Sigmoid colon (tissue), 7 donors: ENCODE data around the gene DNM2. TPM values are rescaled to one million over a fixed set of nuclear protein-coding genes. Genes with fewer than 3 reads are reported as not detected.

Experiments
- DNase-seq: peaks from one replicate; pipeline ENCODE4 v3.0.0-alpha.2; 2019
- H3K27ac ChIP-seq, 4 donors: fragments of 200-600 bp; sonication (generic); one replicate each; pipeline ENCODE4 v1.5.1; 2016 to 2019; ENCODE audit warnings: mild to moderate bottlenecking in 1 of 4
- H3K27me3 ChIP-seq, 3 donors: fragments of 200-600 bp; sonication (generic); one replicate each; pipeline ENCODE4 v1.5.1; 2019; ENCODE audit warnings: mild to moderate bottlenecking in 1 of 3
- H3K36me3 ChIP-seq, 4 donors: fragments of 200-600 bp; sonication (generic); one replicate each; pipeline ENCODE4 v1.5.1; 2016 to 2019
- H3K4me1 ChIP-seq, 4 donors: fragments of 200-600 bp; sonication (generic); one replicate each; pipeline ENCODE4 v1.5.1; 2017 to 2019
- H3K4me3 ChIP-seq, 4 donors: fragments of 200-600 bp; sonication (generic); one replicate each; pipeline ENCODE4 v1.5.1; 2017 to 2019; ENCODE audit warnings: mild to moderate bottlenecking in 2 of 4, moderate library complexity in 1 of 4
- H3K9me3 ChIP-seq, 4 donors: fragments of 200-600 bp in 3 of 4; sonication (generic) in 3 of 4; one replicate each; pipeline versions ENCODE4 v1.5.1 to v1.6.1; 2013 to 2019
- EP300 ChIP-seq, 4 donors: sonication (generic); formaldehyde crosslinking; IDR thresholded peaks; one replicate each; pipeline ENCODE4 v1.6.1; 2017; ENCODE audit warnings: antibody characterized with exemption in 4 of 4
- POLR2A ChIP-seq, 2 donors: fragments of 450-650 bp; IDR thresholded peaks; one replicate each; pipeline ENCODE4 v1.6.1; 2016; ENCODE audit warnings: antibody characterized with exemption in 2 of 2, mild to moderate bottlenecking in 2 of 2, moderate library complexity in 2 of 2
- POLR2AphosphoS5 ChIP-seq, 4 donors: sonication (generic); formaldehyde crosslinking; IDR thresholded peaks; one replicate each; pipeline ENCODE4 v1.6.1; 2017; ENCODE audit warnings: antibody characterized with exemption in 4 of 4
- WGBS, 2 donors: extraction: QIAGEN DNeasy Blood & Tissue Kit; methylation state at CpG; one replicate each; pipeline ENCODE4 v1.1.7; 2013; 5-methylcytosine and 5-hydroxymethylcytosine counted together
- intact Hi-C: fragments of 100-400 bp; cut with DNase I; formaldehyde crosslinking; loops from one replicate; pipeline ENCODE4 v1.15.1; 2023
- polyA plus RNA-seq, 3 donors: library from polyadenylated mRNA; stranded (reverse); fragments of 200-250 nt; gene quantifications; one replicate each; pipeline ENCODE4 v1.2.3, GENCODE V29; 2013
- total RNA-seq, 4 donors: library from RNA; depleted of rRNA; stranded (reverse); fragments of >200 nt; gene quantifications; one replicate each; pipeline ENCODE4 v1.1.0, GENCODE V29; 2016
- TF ChIP-seq, protein P1 (sequence below), 4 experiments: fragments of 450-650 bp in 3 of 4; fragments of 200-600 bp in 1 of 4; IDR thresholded peaks; one replicate each; pipeline ENCODE4 v1.5.1; 2016 to 2019; ENCODE audit warnings: antibody characterized with exemption in 4 of 4, mild to moderate bottlenecking in 3 of 4, moderate library complexity in 2 of 4
- donor health status: healthy with polysubstance abuse.
- donor health status: Bipolar disorder and iron deficiency.
- donor health status: healthy.

Gene DNM2
- total and polyA plus RNA-seq, 7 donors = 53.2 to 326 (median 96.7) TPM

DNA sequence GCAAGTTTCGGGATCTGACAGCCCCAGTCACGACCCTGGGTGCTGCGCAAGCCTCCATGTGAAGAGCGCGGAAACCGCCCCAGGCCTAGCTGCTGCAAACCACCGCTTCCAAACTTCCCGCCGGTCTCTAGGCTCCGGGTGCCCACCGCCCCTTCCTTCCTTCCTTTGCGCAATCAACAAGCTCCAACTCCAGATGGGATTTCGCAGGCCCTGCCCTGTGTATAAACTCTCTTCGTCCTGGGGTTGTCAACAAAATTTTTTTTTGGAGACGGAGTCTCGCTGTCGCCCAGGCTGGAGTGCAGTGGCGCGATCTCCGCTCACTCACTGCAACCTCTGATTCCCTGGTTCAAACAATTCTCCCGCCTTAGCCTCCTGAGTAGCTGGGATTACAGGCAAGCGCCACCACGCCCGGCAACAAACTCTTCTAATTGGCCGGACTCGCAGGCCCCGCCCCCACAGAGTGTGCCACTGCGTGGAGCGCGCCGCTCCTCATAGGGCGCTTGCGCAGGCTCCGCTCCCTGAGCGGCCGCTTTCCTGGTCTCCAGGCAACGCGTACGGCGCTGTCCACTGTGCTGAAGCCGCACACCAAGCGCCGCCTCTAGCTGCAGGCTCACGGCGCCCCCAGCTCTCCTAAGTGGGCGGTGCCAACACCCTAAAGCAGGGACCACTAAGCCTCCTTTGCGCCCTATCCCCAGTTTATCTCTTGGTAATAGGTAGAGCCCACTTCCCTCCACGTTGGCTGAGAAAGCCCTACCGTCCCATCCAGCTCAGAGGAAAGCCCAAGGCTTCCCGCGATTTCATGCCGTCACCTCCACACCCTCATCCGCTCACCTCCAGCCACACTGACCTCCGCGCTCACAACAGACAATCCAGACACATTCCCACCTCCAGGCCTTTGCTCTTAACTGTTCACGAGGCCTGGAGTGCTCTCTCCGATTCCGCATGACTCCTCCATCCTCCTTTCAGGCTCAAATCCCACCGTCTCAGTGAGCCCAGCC is 22.2 kb upstream of the DNM2 start:
- intact Hi-C loops = loop anchor here (5.0 kb wide), 1 partner anchor 43 kb away; the partner anchor contains the start of gene ILF3
- no peaks in the 10 kb centered on the region for H3K9me3 ChIP-seq
- DNase-seq = peak; percentile 89
- no peak for TF ChIP-seq POLR2A (IDR thresholded peaks at IDR 0.05)
- peak in 2 of 4 donors; percentile 44 for TF ChIP-seq POLR2AphosphoS5 (IDR thresholded peaks at IDR 0.05)
- no peak for TF ChIP-seq EP300 (IDR thresholded peaks at IDR 0.05)
- no peaks in the 10 kb centered on the region for H3K27me3 ChIP-seq
- peaks cover 0 to 14% (median 12%) of the 10 kb centered on the region in 4 donors for H3K4me1 ChIP-seq
- H3K36me3 ChIP-seq = peaks cover 0 to 21% (median 8%) of the 10 kb centered on the region in 4 donors
- no peak overlapping the region for H3K27ac ChIP-seq
- WGBS, 2 donors = 10 to 14% methylated on average over 59 of the region's 59 CpGs
- peak overlapping the region in 2 of 4 donors; percentile 14 to 25 for H3K4me3 ChIP-seq

DNA sequence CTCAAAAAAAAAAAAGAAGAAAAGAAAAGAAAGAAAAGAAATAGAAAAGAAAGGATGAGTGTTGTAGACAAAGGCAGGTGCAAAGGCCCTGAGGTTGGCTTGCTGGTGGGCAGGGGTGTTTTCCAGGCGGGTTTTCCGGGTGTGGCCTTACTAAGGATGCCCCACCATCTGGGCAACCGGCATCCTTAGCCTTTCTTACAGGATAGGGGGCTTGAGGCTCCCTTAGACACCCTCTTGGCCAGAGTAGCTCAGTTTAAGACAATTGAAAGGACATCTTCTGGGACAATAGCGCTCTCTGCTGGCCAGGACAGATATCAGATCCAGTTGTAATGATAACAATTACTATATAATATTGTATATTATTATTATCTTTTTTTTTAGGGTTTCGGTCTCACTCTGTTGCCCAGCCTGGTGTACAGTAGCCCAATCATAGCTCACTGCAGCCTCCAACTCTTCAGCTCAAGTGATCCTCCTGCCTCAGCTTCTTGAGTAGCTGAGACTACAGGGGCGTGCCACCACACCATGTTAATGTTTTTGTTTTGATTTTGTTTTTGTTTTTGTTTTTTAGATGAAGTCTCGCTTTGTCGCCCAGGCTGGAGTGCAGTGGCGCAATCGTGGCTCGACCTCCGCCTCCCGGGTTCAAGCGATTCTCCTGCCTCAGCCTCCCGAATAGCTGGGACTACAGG is 18.1 kb upstream of the DNM2 start:
- no peaks in the 10 kb centered on the region for H3K27me3 ChIP-seq
- WGBS, 2 donors = 38 to 43% methylated on average over 15 of the region's 15 CpGs
- H3K4me3 ChIP-seq = no peak overlapping the region
- H3K36me3 ChIP-seq = peaks cover 0 to 4% (median 0%) of the 10 kb centered on the region in 4 donors
- intact Hi-C loops = loop anchor here (5.0 kb wide), 1 partner anchor 47 kb away; the partner anchor contains the start of gene ILF3
- no peaks in the 10 kb centered on the region for H3K9me3 ChIP-seq
- no peak for DNase-seq
- peaks cover 0 to 29% (median 26%) of the 10 kb centered on the region in 4 donors for H3K4me1 ChIP-seq
- TF ChIP-seq EP300 (IDR thresholded peaks at IDR 0.05) = no peak
- TF ChIP-seq, protein P1, sequence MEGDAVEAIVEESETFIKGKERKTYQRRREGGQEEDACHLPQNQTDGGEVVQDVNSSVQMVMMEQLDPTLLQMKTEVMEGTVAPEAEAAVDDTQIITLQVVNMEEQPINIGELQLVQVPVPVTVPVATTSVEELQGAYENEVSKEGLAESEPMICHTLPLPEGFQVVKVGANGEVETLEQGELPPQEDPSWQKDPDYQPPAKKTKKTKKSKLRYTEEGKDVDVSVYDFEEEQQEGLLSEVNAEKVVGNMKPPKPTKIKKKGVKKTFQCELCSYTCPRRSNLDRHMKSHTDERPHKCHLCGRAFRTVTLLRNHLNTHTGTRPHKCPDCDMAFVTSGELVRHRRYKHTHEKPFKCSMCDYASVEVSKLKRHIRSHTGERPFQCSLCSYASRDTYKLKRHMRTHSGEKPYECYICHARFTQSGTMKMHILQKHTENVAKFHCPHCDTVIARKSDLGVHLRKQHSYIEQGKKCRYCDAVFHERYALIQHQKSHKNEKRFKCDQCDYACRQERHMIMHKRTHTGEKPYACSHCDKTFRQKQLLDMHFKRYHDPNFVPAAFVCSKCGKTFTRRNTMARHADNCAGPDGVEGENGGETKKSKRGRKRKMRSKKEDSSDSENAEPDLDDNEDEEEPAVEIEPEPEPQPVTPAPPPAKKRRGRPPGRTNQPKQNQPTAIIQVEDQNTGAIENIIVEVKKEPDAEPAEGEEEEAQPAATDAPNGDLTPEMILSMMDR (IDR thresholded peaks at IDR 0.05) = peak in 1 of 4 experiments; percentile 39
- H3K27ac ChIP-seq = no peak overlapping the region

DNA sequence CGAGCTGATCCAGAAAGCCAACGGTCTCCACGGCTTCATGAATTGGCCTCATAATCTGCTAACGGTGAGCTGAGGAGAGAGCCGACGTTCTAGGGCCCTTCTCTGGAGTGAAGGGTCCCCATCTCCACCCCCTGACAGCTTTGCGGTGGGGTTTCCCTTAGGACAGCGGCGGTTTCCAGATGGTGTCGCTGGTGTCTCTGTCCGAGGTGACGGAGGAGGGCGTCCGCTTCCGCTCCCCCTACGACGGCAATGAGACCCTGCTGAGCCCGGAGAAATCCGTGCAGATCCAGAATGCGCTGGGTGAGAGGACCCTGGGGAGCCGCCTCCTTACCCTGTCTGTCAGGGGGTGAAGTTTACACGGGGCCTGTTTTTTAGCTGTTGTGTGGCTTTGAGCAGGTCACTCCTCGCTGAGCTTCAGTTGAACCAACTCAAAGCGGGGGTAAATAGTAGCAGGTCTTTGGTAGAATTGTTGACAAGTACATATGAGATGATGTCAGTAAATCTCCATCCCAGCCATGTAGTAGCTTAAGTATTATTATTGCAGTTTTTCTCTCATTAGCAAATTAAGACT is 15.8 kb upstream of the DNM2 start:
- TF ChIP-seq, protein P1 (IDR thresholded peaks at IDR 0.05) = no peak
- TF ChIP-seq POLR2A (IDR thresholded peaks at IDR 0.05) (no peak), EP300 (IDR thresholded peaks at IDR 0.05) (no peak), POLR2AphosphoS5 (IDR thresholded peaks at IDR 0.05) (no peak)
- no peaks in the 10 kb centered on the region for H3K27me3 ChIP-seq
- intact Hi-C loops = no loop called here
- WGBS, 2 donors = 3 to 6% methylated on average over 24 of the region's 24 CpGs
- H3K4me1 ChIP-seq = peaks cover 0 to 16% (median 15%) of the 10 kb centered on the region in 4 donors
- peak overlapping the region; percentile 69 to 94 (median 80) for H3K4me3 ChIP-seq
- H3K9me3 ChIP-seq = no peaks in the 10 kb centered on the region
- DNase-seq = no peak
- peak overlapping the region in 3 of 4 donors; percentile 57 to 74 (median 73) for H3K27ac ChIP-seq
- H3K36me3 ChIP-seq = peaks cover 0 to 8% (median 0%) of the 10 kb centered on the region in 4 donors

DNA sequence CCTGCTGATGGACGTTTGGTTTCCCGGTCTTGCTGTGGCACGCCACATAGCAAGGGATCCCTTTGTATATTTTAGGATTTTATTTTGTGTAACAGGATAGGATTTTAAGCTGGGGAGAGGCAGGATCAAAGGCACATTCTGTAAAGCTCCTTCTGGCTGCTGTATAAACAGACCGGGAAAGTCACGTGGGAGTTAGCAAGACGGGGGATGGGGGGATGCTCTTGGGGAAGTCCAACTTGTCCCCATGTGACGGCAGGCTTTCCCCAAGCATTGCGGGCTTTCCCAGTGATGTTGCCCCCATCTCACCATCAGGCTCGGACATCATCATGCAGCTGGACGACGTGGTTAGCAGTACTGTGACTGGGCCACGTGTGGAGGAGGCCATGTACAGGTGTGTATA is 10.9 kb upstream of the DNM2 start:
- no peak overlapping the region for H3K27ac ChIP-seq
- 80 to 82% methylated on average over 12 of the region's 12 CpGs for WGBS, 2 donors
- H3K4me3 ChIP-seq = no peak overlapping the region
- H3K9me3 ChIP-seq = no peaks in the 10 kb centered on the region
- intact Hi-C loops = no loop called here
- TF ChIP-seq, protein P1 (IDR thresholded peaks at IDR 0.05) = no peak
- TF ChIP-seq POLR2A (IDR thresholded peaks at IDR 0.05) = no peak
- no peak for TF ChIP-seq POLR2AphosphoS5 (IDR thresholded peaks at IDR 0.05)
- TF ChIP-seq EP300 (IDR thresholded peaks at IDR 0.05) = no peak
- peaks cover 0 to 38% (median 0%) of the 10 kb centered on the region in 4 donors for H3K36me3 ChIP-seq
- DNase-seq = no peak
- no peaks in the 10 kb centered on the region for H3K27me3 ChIP-seq
- peaks cover 0 to 5% (median 4%) of the 10 kb centered on the region in 4 donors for H3K4me1 ChIP-seq
